A549 (cell line): ENCODE results near the gene CFAP157.

Source experiments
- CEBPB ChIP-seq, 2 experiments: fragments of >200 bp in 1 of 2; sonication (Bioruptor Twin) in 1 of 2; formaldehyde crosslinking in 1 of 2; IDR thresholded peaks; 2 replicates each; pipeline ENCODE4 v1.6.1; 2012 to 2016
- CHD4 ChIP-seq: fragments of 200-600 bp; sonication (generic); IDR thresholded peaks from 2 replicates; pipeline ENCODE4 v1.6.1; 2016; ENCODE audit warnings: antibody characterized with exemption, mild to moderate bottlenecking, borderline replicate concordance
- EP300 ChIP-seq, 2 experiments: fragments of >200 bp; sonication (Bioruptor Twin); formaldehyde crosslinking; IDR thresholded peaks; 2 replicates in 1 of 2; 3 replicates in 1 of 2; pipeline ENCODE4 v1.6.1; 2016 to 2017
- GATA3 ChIP-seq: IDR thresholded peaks from 2 replicates; pipeline ENCODE4 v1.6.1; 2012; ENCODE audit warnings: borderline replicate concordance
- KDM5A ChIP-seq: fragments of 200-600 bp; sonication (generic); IDR thresholded peaks from 2 replicates; pipeline ENCODE4 v1.6.1; 2016; ENCODE audit warnings: antibody characterized with exemption, mild to moderate bottlenecking
- MAFK ChIP-seq: fragments of 450-650 bp; IDR thresholded peaks from 2 replicates; pipeline ENCODE4 v1.6.1; 2014; ENCODE audit not compliant: partially characterized antibody
- POLR2A ChIP-seq: IDR thresholded peaks from 2 replicates; pipeline ENCODE4 v1.6.1; 2012; ENCODE audit warnings: mild to moderate bottlenecking, low read length
- RAD21 ChIP-seq, 2 experiments: fragments of >200 bp in 1 of 2; sonication (Bioruptor Twin) in 1 of 2; formaldehyde crosslinking in 1 of 2; IDR thresholded peaks in 1 of 2; conservative IDR thresholded peaks in 1 of 2; 2 replicates in 1 of 2; 3 replicates in 1 of 2; pipeline ENCODE4 v1.6.1; 2012 to 2018; ENCODE audit warnings: inconsistent platforms in 1 of 2
- RCOR1 ChIP-seq: fragments of 150-350 bp; IDR thresholded peaks from 2 replicates; pipeline ENCODE4 v1.6.1; 2014; ENCODE audit warnings: antibody characterized with exemption, low read length, low read depth
- RFX5 ChIP-seq: fragments of 450-650 bp; IDR thresholded peaks from 2 replicates; pipeline ENCODE4 v1.7.1; 2014; ENCODE audit warnings: antibody characterized with exemption, mild to moderate bottlenecking, moderate library complexity
- SMC3 ChIP-seq: fragments of >200 bp; sonication (Bioruptor Twin); formaldehyde crosslinking; IDR thresholded peaks from 3 replicates; pipeline ENCODE4 v1.6.1; 2018; ENCODE audit warnings: inconsistent platforms
- TF ChIP-seq, protein P1 (sequence below): fragments of >200 bp; sonication (Bioruptor Twin); formaldehyde crosslinking; IDR thresholded peaks from 3 replicates; pipeline ENCODE4 v1.5.1; 2016
- TF ChIP-seq, protein P2 (sequence below): fragments of 250-450 bp; sonication (Bioruptor Pico); IDR thresholded peaks from 2 replicates; pipeline ENCODE4 v1.5.0; 2020; ENCODE audit warnings: low read depth, mild to moderate bottlenecking, moderate library complexity

DNA sequence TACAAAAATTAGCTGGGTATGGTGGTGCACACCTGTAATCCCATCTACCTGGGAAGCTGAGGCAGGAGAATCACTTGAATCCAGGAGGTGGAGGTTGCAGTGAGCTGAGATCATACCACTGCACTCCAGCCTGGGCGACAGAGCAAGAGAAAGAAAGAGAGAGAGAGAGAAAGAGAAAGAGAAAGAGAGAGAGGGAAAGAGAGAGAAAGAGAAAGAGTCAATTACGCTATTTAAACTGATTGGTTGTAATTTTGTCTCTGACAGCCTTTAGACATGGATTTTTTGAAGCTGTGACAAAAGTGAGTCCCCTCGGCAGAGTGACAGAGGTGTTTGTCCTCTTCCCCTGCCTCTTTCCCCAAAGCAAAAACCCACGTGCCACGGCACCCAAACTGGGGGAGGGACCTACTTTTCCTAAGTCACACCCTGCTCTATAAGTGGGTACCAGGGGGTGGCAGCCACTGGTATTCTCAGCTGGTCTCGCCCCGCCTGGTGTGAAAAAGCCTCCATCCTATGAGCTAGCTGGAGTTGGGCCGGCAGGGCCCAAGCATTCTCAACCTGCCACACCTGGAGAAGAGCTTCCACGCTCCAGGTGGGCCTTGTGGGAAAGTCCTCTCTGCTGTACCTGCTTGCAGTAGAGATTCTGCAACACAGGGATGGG is 3.4 kb upstream of the CFAP157 start:
- TF ChIP-seq, protein P1, sequence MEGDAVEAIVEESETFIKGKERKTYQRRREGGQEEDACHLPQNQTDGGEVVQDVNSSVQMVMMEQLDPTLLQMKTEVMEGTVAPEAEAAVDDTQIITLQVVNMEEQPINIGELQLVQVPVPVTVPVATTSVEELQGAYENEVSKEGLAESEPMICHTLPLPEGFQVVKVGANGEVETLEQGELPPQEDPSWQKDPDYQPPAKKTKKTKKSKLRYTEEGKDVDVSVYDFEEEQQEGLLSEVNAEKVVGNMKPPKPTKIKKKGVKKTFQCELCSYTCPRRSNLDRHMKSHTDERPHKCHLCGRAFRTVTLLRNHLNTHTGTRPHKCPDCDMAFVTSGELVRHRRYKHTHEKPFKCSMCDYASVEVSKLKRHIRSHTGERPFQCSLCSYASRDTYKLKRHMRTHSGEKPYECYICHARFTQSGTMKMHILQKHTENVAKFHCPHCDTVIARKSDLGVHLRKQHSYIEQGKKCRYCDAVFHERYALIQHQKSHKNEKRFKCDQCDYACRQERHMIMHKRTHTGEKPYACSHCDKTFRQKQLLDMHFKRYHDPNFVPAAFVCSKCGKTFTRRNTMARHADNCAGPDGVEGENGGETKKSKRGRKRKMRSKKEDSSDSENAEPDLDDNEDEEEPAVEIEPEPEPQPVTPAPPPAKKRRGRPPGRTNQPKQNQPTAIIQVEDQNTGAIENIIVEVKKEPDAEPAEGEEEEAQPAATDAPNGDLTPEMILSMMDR, result no peak
- TF ChIP-seq POLR2A (no peak), MAFK (no peak), CHD4 (no peak), CEBPB (IDR thresholded peaks at IDR 0.05) (no peak), RCOR1 (no peak), EP300 (IDR thresholded peaks at IDR 0.05) (no peak), RFX5 (no peak), RAD21 (conservative IDR thresholded peaks at IDR 0.05 in 1 of 2, IDR thresholded peaks at IDR 0.05 in 1 of 2) (no peak), SMC3 (no peak), GATA3 (no peak), KDM5A (no peak)
- TF ChIP-seq, protein P2, sequence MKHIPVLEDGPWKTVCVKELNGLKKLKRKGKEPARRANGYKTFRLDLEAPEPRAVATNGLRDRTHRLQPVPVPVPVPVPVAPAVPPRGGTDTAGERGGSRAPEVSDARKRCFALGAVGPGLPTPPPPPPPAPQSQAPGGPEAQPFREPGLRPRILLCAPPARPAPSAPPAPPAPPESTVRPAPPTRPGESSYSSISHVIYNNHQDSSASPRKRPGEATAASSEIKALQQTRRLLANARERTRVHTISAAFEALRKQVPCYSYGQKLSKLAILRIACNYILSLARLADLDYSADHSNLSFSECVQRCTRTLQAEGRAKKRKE (CRISPR knock-in tag), result no peak
